Inflammatory macrophage treated with lipopolysaccharide for 4 hours (primary cell): Measurements from ENCODE around the gene NACC2.

Experiments
- DNase-seq: peaks from one replicate; pipeline ENCODE4 v3.0.0-alpha.2; 2020

Gene NACC2

GRCh38 chr9:136091582-136092352 is 3.3 kb downstream of the NACC2 start:
- no peak for DNase-seq

GRCh38 chr9:136090768-136091581 is 4.1 kb downstream of the NACC2 start:
- DNase-seq = no peak

DNA sequence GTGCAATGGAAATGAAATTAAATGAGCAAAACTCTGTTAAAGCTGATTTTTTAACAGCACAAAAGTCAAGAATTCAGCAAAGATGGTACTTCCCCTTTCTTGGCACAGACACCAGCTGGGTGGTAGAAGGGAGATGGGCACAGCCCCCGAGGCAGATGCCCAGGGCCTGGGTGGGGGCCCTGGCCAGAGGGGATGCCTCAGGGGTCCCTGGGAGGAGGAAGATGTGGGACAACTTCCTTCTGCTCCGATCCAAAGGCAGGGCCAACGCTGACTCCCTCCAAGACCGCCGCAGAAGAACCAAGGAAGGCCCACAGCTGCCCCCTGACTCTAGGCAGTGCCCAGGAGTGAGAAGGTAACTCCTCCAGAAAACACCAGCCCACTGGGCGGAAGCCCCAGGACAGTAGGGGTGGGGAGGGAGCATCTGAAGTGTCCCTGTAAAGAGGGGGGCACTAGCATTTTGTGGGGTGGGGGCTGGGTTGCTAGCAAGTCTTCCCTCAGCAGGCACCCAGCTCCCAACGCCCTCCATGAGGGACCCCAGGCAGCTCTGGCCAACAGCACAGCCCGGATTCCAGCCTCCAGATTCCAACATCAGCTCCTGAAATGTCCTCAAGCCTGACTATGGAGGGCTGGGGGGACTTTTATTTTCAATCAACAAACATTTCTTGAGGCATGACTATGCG is 4.9 kb downstream of the NACC2 start:
- DNase-seq = no peak

GRCh38 chr9:136089697-136090045 is 5.4 kb downstream of the NACC2 start:
- DNase-seq = no peak

DNA sequence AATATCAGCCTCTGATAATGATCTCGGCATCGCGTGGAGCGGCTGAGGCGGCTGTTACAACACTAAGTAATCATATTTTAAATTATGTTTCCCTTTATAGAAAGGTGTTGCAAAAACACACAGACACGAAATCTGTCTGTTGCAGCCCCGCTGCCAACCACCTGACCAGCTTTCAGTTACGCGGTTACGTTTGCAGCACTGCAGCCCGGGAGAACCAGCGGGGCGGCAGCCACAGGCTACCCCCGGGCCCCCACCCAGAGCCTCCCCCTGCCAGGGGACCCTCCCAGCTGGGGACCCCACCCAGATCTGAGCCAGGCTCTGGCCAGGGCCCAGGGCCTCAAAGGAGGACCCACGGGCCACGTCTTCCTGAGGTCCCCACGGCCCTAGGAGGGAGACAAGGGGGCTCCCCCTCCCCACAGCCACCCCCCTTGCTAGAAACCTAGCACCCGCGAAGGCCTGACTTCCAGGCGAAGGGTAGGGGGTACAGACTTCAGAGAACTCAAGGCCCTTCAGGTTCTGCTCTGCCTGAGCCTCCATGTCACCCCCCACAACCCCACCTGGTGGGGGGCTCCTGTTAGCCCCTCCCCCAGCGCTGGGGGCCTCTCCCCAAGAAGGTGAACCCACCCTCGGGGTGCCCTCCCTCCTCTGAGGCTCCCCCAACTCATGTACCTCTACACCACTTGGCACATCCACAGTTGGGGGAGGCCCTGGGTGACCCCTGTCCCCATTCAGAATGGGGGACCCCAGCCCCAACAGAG is 6.0 kb downstream of the NACC2 start:
- peak; percentile 55 for DNase-seq

GRCh38 chr9:136088481-136088938 is 6.6 kb downstream of the NACC2 start:
- no peak for DNase-seq

DNA sequence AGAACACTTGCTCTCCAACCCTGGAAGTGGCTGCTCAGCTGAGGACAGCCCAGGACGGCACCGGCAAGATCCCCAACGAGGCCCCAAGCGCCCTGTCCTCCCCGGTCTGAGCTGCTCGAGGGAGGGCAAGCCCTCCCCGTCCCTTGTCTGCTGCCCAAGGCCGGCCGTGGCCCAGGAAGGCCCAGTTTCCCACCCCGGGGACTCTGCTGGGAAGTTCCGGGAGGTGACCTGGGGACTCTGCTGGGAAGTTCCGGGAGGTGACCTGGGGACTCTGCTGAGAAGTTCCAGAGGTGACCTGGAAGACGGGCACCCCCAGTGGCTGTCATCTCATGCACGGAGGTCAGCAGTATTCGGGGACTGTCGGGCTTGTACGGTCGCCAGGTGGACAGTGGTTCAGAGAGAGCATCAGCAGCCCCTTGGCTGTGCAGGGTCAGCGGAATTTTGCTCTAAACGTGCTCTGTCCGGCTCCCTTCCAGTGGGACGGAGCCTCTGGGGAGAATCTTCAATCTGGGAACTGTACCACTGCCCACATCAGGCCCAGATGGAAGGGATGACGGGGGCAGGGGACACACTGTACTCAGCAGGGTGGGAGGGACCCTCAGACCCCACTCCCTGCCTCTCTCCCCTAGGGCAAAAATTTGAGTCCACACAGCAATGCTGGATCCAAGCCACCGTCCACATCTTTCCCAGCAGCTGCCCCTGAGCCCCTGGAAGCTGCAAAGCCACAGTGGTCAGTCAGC is 7.2 kb downstream of the NACC2 start:
- DNase-seq = no peak

- no peak for DNase-seq
Measured at GRCh38 chr9:136086951-136087740, 7.9 kb downstream of the NACC2 start.

DNA sequence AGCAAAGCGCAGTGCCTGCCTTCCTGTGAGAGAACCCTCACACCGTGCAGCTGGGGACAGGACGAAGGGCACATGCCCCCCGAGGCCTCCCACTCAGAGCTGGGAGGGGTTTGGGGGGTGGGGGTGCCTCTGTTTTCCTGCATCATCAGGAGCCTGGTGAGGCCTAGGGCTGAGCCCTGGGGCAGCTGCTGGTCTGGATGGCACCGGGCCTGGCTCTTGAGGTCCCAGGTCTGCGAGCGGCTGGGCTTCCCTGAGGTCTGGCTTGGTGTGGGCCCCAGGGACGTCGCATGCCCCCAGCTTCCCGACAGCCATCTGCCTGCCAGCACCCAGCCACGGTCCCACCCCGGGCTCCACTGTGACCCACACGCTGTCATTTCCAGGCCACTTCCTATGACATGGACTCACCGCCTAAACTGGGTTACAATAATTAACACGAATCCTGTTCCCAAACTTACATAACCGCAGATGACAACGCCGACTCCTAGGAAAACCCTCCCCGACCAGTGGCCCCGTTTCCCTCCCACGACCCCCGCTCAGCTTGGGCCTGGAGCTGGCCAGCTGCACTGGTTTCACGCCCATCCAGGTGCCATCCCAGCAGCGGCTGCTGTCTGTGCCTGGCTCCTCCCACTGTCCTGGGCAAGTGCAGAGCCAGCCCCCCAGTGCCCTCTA is 8.7 kb downstream of the NACC2 start:
- DNase-seq = no peak

- DNase-seq = no peak
Measured at GRCh38 chr9:136085815-136086212, 9.3 kb downstream of the NACC2 start.

DNA sequence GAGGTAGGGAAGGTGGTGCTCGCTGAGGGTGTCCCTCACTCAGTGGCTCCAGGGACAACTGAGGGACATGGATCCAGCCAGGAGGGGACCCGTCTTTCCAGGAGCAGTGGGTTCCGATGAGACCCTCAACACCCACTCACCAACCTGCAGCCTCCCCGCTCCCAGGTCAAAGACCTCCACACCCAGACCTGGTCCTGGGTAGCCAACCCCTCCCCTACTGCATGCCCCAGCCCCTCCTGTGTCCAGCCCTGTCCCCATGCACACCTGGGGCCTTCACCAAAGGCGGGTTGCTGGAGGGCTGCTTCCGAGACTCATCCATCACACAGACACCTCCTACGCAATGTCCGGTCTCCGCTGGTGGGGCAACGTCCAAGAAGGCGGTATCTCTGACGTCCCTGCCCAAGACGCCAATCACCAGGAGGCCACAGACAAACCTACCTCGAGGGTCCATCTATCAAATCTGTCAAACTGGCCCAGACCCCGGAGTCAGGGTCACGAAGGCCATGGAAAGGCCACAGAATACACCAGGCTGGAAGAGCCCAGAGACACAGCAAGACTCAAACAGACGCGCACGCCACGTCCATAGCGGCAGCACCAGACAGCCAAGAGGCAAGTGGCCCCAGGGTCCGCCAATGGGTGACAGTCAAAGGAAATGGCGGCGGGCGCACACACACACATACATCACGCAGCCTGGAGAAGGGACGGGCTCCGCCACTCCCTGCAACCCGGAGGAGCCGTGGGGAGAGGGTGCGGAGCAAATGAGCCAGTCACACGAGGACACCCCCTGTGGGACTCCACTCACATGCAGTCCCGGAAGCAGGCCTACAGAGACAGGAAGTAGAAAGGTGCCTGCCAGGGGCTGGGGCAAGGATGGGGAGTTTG is 10.8 kb downstream of the NACC2 start:
- DNase-seq = no peak

- DNase-seq = no peak
Measured at GRCh38 chr9:136083558-136084062, 11.5 kb downstream of the NACC2 start.

- no peak for DNase-seq
Measured at GRCh38 chr9:136082496-136083361, 12.4 kb downstream of the NACC2 start.

GRCh38 chr9:136081826-136082495 is 13.1 kb downstream of the NACC2 start:
- no peak for DNase-seq

DNA sequence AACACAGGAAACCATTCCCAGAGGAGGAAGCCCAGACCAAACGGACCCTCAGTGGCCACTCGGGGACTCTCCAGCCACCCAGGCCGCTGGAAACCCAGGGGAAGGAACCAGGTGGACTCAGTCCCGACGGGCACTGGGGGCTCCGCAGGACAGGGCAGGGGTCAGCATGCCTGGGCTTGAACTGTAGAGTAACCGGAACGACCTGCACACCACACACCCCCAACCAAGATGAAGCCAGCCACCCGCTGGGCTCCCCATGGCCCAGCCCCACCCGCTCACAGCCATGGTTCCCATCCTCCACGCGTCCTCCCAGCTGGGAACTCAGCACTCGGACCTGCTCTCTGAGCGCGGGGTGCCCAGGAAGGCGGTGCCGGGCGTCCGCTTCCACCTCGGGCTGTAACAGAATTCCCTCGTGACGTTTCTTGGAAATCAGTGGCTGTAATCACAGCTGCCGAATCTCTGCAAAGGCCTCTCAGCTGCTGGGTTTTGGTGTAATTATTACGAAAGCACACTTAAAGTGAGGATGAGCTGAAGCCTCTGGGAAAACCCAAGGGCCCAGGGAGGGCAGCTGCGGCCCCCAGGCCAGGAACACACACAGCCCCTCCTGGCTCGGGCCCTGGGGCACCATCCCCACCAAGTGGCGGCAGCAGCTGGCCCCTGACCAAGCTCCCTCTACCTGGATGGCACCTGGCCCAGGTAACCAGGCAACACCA is 13.8 kb downstream of the NACC2 start:
- no peak for DNase-seq

DNA sequence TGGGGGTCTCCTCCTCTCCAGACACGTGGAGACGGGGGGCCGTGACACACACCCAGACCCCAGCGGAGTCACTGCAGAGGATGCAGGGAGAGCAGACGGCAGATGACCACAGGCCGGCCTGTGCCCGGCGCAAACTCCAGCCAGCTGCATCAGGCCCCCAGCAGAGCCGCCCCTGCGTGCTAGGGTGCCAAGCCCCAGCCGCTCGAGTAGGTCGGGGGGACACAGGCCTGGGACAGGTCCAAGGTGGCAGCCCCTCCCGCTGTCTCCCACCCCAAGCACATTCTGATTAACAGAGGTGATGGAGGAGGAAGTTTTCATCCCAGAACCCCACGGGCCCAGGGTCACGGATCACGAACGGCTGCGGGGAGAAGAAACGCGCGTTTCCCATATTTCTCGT is 14.4 kb downstream of the NACC2 start:
- DNase-seq = no peak

DNA sequence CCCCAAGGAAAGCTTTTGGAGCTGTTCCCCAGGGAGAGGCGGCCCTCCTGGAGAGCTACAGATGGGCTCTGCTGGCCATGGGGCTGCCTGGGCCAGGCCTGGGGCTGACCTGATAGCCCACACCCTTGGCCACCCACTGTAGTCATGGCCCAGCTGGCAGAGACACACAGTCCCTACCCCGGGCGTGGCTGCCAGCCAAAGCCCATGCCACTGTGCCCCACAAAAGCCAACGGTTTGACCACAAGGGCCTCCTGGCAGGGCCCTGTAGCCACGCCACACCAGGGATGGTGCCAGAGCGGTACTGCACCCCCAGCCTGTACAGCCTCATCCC is 15.2 kb downstream of the NACC2 start:
- no peak for DNase-seq
